Urothelium cell line (cell line): ENCODE results near the gene STAB2.
"Not testable (repeated sequence)": the region's sequence is repeated elsewhere in the genome, so short reads cannot be mapped to it uniquely, and the experiment has no call there.

Source experiments
- DNase-seq: peaks from one replicate; pipeline ENCODE4 v3.0.0; 2011; ENCODE audit warnings: low spot score, mixed read lengths
- FAIRE-seq: peaks from 2 replicates; lab custom pipeline; 2011; peaks lifted over from hg19 to GRCh38; lab: Jason Lieb, UNC

Gene STAB2

DNA sequence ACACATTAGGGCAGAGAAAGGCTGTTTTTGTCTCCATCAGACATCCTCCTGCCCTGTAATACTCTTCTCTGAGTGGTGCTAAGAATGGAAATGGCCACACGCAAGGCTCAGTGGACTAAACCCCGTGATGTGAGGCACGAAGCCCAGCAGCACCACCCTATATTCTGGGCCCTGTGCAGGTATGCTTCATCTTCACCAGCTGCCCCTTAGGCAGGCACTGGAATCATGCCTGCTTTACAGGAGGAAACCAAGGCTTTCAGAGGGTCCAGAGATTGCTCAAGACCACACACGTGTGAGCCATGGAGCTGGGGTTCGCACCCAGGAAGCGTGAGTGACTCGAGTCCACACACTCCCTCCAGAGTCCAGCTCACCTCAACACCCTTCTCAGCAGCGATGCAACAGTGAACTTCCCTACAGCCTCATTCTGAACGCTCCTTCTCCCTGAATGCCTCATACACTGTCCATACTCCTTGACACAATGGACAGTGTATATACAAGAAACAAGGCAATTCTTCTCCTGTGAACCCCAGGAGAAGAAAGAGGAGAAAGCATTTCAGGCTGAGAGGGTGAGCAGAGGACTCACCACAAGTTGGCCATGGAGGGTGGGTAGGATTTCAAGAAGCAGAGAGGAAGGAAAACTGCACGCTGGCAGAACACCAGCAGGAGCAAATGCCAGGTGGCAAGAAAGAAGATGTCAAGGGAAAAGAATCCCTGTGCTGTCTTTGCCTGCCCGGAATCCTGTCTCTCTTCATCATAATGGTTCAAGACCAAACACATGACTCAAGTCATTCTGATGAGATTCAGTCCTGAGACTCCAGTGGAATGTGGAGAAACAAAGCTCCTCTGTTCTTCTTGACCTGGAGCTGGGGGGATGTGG is 214.9 kb downstream of the STAB2 start:
- DNase-seq (peak; percentile 82), FAIRE-seq (no peak)

DNA sequence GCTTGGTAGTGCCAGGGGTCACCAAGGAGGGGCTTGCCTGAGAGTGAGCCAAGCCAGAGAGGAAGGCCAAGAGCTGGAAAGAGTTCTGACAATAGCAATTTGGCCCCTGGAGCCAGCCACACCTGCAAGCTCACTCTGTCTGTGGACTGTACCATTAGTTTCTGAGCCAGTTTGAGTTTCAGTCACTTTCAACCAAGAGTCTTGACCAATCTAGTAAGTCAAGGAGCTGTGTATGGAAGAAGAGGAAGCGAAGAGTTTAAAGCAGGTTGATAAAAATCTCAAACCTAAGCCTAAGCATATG is 215.5 kb downstream of the STAB2 start:
- DNase-seq (no peak), FAIRE-seq (no peak)

DNA sequence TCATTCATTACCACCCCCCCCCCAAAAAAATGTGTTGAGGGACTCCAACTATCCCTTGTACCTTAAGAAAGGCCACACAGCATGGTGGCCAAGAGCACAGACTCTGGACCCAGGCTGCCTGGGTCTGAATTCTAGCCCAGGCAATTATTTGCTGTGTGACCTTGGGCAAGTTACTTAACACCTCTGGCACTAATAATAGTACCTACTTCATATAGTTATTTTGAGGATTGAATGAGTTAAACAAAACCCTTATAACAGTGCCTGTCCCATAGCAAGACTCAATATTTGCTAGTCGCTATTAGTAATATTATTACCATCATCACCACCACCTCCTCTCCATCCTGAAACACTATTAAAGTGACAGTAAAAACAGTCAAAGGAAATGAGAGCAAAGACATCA is 216.8 kb downstream of the STAB2 start:
- DNase-seq (no peak), FAIRE-seq (no peak)

DNA sequence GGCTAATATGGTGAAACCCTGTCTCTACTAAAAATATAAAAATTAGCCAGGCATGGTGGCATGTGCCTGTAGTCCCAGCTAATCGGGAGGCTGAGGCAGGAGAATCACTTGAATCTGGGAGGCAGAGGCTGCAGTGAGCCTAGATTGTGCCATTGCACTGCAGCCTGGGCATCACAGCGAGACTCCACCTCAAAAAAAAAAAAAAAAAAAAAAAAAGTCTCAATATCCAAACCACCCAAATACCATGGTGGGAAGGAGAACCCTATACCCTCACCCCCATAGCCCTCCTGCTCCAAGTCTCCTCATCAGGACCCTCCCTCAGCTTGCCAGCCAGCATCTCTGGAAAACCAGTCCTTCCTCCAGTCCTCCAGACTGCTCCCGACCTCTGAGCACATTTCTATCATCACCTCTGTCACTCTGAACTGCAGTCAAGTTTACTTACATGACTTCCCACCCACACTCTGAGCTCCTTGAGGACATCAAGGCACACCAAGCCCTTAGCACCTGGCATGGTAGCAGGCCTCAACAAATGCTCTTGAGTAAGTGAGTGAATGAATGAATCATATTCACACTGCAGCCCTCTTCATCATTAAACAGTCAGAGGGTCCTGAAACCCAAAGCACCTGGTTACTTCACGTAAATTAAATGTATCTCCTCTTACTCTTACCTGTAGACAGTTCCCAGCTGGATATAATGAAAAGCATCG is 218.7 kb downstream of the STAB2 start:
- FAIRE-seq, result no peak
- no peak for DNase-seq

DNA sequence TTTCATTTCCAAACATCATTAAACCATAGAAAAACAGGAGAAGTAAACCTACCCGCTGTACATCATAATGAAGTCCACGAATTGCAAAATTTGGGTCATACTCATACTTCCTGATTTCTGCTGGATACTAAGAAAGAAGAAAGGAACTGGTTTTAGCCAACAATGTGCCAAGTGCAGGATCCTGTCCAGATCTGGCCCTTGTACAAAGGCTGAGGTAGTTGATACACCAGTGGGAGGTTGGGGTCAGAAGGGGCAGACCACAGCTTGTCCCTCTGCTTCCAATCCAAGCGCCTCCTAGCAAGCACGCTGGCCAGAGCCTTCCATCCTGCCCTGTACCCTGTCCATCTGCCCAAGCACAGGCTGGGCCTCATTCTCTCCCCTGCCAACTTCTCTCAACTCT is 219.7 kb downstream of the STAB2 start:
- DNase-seq, result no peak
- no peak for FAIRE-seq

DNA sequence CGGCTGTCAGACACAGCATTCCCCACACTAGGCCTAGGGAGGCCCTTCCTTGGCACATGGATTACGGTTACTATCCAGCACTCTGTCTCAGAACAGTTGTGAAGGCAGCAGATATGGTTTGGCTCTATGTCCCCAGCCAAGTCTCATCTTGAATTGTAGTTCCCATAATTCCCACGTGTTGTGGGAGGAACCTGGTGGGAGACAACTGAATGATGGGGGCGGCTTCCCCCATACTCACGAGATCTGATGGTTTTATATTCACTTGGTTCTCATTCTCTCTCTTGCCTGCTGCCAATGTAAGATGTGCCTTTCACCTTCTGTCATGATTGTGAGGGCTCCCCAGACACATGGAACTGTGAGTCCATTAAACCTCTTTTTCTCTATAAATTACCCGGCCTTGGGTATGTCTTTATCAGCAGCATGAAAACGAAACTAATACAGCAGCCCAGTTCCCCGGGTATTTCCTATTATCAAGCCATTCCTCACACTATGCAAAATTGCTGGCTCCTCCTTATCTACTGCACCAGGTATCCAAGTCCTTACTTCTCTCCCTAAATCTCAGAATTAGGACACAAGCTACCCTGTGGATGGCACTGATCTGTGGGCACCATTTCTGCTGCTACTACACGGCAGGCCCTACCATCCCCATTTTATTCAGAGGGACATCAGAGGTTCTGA is 220.6 kb downstream of the STAB2 start:
- DNase-seq, result no peak
- FAIRE-seq, result no peak

DNA sequence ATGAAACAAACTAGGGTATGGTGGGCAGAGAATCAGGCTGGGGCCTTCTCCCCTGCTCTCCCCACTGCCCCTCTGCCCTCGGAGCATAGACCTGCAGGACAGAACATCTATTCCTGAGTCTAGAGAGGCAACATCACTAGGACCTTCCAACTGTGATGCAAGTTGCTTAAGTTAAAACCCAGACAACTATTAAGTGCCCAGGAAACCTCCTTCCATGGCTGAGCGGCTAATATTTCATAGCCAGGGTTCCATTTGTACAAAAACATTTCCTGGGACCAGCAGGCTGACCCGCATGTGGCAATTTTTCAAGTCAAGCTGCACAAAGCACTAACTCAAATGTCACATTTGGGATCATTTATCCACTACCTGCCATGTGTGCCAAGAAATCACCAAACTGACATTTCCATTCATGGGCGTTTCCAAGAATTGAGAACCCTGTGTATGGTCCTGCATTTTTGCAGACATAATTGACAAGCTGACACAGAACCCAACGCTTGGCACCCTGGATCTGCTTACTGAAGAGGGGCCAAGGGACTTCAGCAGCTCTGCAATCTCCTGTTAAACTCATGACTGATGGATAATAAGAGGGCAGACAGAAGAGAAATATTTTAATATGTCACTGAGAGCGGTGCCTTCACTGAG is 221.3 kb downstream of the STAB2 start:
- FAIRE-seq (no peak), DNase-seq (no peak)

DNA sequence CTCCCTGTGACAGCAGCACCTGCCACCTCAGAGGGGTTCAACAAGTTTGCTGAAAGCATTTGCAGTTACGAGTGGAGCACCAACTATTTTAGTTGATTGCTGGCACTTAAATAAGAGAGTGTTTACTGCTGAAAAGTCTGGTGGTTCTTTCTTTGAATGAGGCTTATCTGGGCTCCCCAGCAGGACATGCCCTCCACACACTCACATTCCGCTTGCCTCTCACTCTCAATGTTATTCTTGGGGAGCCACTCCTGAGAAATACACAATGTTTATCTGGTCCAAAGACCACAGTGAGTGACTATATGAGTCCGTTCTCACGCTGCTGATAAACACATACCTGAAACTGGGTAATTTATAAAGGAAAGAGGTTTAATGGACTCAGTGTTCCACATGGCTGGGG is 222.1 kb downstream of the STAB2 start:
- FAIRE-seq (no peak), DNase-seq (no peak)

DNA sequence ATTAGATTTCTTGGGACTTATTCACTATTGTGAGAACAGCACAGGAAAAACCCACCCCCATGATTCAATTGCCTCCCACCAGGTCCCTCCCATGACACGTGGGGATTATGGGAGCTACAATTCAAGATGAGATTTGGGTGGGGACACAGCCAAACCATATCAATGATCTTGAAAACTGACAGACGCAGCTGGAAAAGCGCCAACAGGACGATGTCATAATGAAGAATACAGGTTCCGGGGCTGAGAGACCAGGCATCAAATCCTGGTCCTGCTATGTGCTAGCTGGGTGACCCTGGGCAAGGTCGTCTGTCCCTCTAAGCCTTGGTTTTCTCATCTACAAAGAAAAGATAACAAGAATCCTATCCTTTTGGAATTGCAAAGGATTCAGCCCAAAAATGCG is 222.6 kb downstream of the STAB2 start:
- not testable (repeated sequence) for DNase-seq, FAIRE-seq

DNA sequence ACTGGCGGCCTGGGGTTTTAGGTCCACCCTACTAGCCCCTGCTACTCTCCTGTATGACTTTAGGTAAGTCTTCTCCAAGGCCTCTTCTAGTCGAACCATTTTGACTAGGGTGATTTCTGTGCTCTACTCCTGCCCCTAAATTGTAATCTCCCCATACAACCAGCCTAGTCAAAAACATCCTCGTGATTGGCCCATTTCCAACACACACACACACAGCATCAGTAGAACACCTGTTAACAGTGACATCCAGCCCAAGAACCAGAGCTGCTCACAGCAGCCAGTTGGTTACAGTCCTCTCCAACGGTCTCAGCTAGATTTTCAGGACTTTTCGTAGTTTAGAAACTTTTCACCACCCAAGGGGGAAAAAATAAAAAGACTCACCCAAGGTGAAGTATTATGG is 223.0 kb downstream of the STAB2 start:
- DNase-seq (no peak), FAIRE-seq (no peak)

DNA sequence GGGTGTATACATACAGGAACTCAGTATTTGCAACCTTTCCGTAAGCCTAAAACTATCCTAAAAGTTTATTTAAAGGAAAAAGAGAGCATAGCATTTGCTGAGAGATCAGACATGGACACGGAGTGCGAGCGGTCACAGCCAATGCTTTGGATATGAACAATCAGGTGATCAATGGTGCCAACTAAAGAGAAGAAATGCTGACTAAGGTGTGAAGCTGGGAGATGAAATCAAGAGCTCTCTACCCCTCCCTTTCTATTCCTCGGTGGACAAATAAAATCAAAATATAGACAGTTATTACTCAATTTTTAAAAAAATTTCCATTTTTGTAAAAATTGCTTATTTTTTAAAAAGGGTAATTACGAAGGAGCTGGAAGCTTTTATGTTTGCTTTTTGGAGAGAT is 224.7 kb downstream of the STAB2 start:
- FAIRE-seq, result no peak
- DNase-seq, result no peak

DNA sequence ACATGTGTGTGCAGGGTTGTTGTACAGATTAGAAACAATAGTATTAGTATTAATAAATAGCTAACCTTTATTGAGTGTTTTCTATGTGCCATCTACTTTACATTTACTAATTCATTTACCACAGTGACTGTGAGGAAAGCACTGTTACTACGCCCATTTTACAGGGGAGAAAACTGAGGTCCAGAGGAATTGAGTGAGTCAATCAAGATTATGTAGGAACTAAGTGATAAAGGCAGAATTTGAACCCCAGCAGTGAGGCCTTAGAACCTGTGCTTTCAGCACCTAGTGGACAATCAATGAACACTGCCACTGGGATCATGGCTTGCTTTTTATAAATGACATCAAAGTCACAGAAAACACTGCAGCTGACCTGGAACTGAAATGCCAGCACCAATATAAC is 225.7 kb downstream of the STAB2 start:
- FAIRE-seq (no peak), DNase-seq (no peak)

DNA sequence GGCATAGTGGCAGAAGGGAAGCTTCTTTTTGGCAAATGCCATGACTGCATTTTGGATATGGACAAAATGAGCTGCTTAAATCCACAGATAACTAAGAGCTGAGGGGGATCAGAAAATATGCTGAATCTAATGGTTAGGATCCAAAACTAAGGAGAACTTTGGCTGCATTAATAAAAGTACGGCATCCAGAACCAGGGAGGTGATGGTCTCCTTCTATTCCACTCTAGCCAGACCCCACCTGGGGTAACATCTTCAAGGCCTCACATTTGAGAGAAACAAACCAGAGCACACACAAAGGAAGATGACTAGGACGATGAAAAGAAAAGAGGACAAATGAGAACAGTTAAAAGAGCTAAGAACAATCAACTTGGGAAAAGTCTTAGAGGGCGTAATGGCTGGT is 226.4 kb downstream of the STAB2 start:
- DNase-seq, result no peak
- no peak for FAIRE-seq

DNA sequence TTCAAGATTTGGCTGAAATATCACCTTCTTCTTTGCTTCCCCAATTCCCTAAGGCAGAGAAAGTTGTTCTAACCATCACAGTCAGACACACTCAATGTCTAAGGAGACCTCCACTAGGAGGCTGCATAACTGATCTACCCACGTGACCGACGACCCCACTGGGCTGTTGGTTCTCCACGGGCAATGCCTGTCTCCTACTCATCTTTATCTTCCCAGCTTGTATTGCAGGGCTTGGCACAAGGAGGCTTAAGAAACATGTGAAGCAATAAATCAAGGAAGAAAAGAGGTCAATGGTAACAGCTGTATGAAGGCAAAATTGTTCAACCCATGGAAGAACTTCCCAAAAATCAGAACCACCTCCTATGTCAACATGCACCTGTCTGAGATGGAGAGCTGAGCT is 226.9 kb downstream of the STAB2 start:
- no peak for FAIRE-seq
- no peak for DNase-seq

DNA sequence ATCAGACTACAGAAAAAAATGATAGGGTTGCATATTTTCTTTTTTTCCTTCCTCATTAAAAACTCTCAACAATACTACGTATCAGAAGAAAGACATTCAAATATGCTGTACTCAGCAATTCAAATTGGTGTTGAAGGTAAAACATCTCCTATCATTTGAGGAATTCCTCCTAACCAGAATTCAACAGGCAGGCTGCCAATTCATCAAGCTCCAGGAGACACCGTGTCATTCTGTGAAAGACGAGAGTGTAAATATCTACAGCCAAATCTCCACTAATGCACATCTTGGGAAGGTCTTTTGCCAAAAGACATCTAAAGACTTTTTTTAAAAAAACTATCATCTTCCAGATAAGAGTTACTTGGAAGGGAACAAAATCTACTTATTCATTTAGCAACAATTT is 227.4 kb downstream of the STAB2 start:
- DNase-seq (no peak), FAIRE-seq (no peak)
